K562 (cell line): ENCODE measurements around the gene PMIS2. TPM values are rescaled to one million over a fixed set of nuclear protein-coding genes. Genes with fewer than 3 reads are reported as not detected.
A peak's percentile ranks its signal among the peaks of the same experiment; 100 is the strongest.

Experiments
- ATAC-seq: fragments of 200-7000 bp; cut with Tn5 transposase; 3 replicates; pipeline ENCODE4 v1.9.1; 2020; ENCODE audit warnings: moderate library complexity
- BruUV-seq: library from RNA; stranded (reverse); fragments of 400-500 nt; replicated peaks from 2 replicates; lab custom pipeline; 2021; lab: Mats Ljungman, UMichigan
- CTCF ChIA-PET: fragments of 300-600 bp; formaldehyde crosslinking; extraction: SDS; loops from one replicate; lab custom pipeline; 2021; ENCODE audit warnings: low intra/inter-chr PET ratio; lab: Yijun Ruan, JAX
- POLR2A ChIA-PET: fragments of 300-600, 350-650 bp; sonication (Branson Sonifier 250); formaldehyde crosslinking; extraction: SDS; loops from one replicate; lab custom pipeline; 2021; ENCODE audit warnings: antibody characterized with exemption, inconsistent platforms; lab: Yijun Ruan, JAX
- DNase-seq, 4 experiments: peaks; one replicate each; pipeline versions ENCODE4 v3.0.0 to v3.0.0-alpha.2; 2011 to 2018; ENCODE audit warnings: low spot score in 3 of 4, mixed read lengths in 3 of 4; ENCODE audit errors: extremely low read depth in 1 of 4
- FAIRE-seq: peaks from 2 replicates; lab custom pipeline; 2011; peaks lifted over from hg19 to GRCh38; lab: Jason Lieb, UNC
- H2AFZ ChIP-seq: 2 replicates; pipeline ENCODE4 v1.6.0; 2011; ENCODE audit warnings: low read depth, low read length, control low read depth, inconsistent platforms
- H3K27ac ChIP-seq: fragments of 200-600 bp; 3 replicates; pipeline ENCODE4 v1.8.0; 2011; ENCODE audit warnings: low read depth, mild to moderate bottlenecking, control low read depth, inconsistent platforms, low read length, moderate library complexity, mixed read lengths; ENCODE audit errors: extremely low read depth
- H3K27me3 ChIP-seq, 2 experiments: fragments of 300-600 bp in 1 of 2; 2 replicates in 1 of 2; 3 replicates in 1 of 2; pipeline versions ENCODE4 v1.6.0 to v1.8.0; 2011; ENCODE audit warnings: inconsistent platforms in 2 of 2, low read length in 2 of 2, mild to moderate bottlenecking in 1 of 2, mixed read lengths in 1 of 2, moderate library complexity in 1 of 2; ENCODE audit not compliant: control insufficient read depth in 2 of 2, insufficient read depth in 2 of 2
- H3K36me3 ChIP-seq: fragments of 300-600 bp; 3 replicates; pipeline ENCODE4 v1.8.0; 2011; ENCODE audit warnings: mild to moderate bottlenecking, low read length, inconsistent platforms; ENCODE audit not compliant: control insufficient read depth, insufficient read depth
- H3K4me1 ChIP-seq, 2 experiments: fragments of 200-600 bp in 1 of 2; replicated peaks in 1 of 2; 2 replicates in 1 of 2; 3 replicates in 1 of 2; pipeline versions ENCODE4 v1.5.1 to v1.8.0; 2011; ENCODE audit warnings: inconsistent platforms in 2 of 2, low read length in 2 of 2, mild to moderate bottlenecking in 1 of 2, mixed read lengths in 1 of 2, moderate library complexity in 1 of 2; ENCODE audit not compliant: control insufficient read depth in 2 of 2, insufficient read depth in 2 of 2
- H3K4me2 ChIP-seq: 2 replicates; pipeline ENCODE4 v1.6.1; 2011; ENCODE audit warnings: low read length, control low read depth, inconsistent platforms, mixed read lengths; ENCODE audit not compliant: insufficient read depth
- H3K4me3 ChIP-seq: fragments of 200-600 bp; sonication (generic), shearing (Covaris generic); 2 replicates; pipeline ENCODE4 v1.5.1; 2016; ENCODE audit warnings: control low read depth, inconsistent platforms
- H3K79me2 ChIP-seq: fragments of 200-600 bp; 3 replicates; pipeline ENCODE4 v1.8.0; 2011; ENCODE audit warnings: low read length, inconsistent platforms; ENCODE audit not compliant: control insufficient read depth, insufficient read depth
- H3K9ac ChIP-seq, 2 experiments: 2 replicates each; pipeline versions ENCODE4 v1.6.0 to v1.6.1; 2011; ENCODE audit warnings: low read depth in 2 of 2, low read length in 2 of 2, control low read depth in 1 of 2, inconsistent platforms in 1 of 2, mild to moderate bottlenecking in 1 of 2, mixed read lengths in 1 of 2; ENCODE audit not compliant: insufficient read depth in 1 of 2
- H3K9me1 ChIP-seq: one replicate; pipeline ENCODE4 v1.6.0; 2011; ENCODE audit warnings: inconsistent platforms, mild to moderate bottlenecking, low read length, moderate library complexity; ENCODE audit not compliant: control insufficient read depth, insufficient read depth
- H3K9me3 ChIP-seq: replicated peaks from 2 replicates; pipeline ENCODE4 v1.5.1; 2011; ENCODE audit warnings: low read depth, low read length, inconsistent platforms; ENCODE audit not compliant: control insufficient read depth, insufficient read depth
- H4K20me1 ChIP-seq: replicated peaks from 2 replicates; pipeline ENCODE4 v1.6.1; 2011; ENCODE audit warnings: low read length, inconsistent platforms, mixed read lengths; ENCODE audit not compliant: control insufficient read depth, insufficient read depth
- C11orf30 ChIP-seq: fragments of 450-650 bp; IDR thresholded peaks from 2 replicates; pipeline ENCODE4 v1.6.1; 2016; ENCODE audit warnings: low read depth, mild to moderate bottlenecking
- EP300 ChIP-seq: IDR thresholded peaks from 2 replicates; pipeline ENCODE4 v1.6.1; 2012; ENCODE audit warnings: low read length, improper control_type of control experiment
- POLR2G ChIP-seq: fragments of 200-400 bp; formaldehyde crosslinking; IDR thresholded peaks from 2 replicates; pipeline ENCODE4 v1.6.1; 2017; ENCODE audit warnings: low read depth, mild to moderate bottlenecking, antibody characterized with exemption, low read length, moderate library complexity
- RBFOX2 ChIP-seq: fragments of 200-400 bp; formaldehyde crosslinking; IDR thresholded peaks from 2 replicates; pipeline ENCODE4 v1.6.1; 2017; ENCODE audit warnings: low read depth, mild to moderate bottlenecking, low read length, moderate library complexity
- SMC3 ChIP-seq: conservative IDR thresholded peaks from 2 replicates; pipeline ENCODE4 v1.6.1; 2011; ENCODE audit warnings: low read depth, low read length, improper control_type of control experiment; ENCODE audit not compliant: insufficient read depth
- WGBS: fragments of 100-300 bp; shearing (Covaris generic); methylation state at CpG from one replicate; pipeline ENCODE4 v1.1.6; 2016; ENCODE audit warnings: low coverage, mixed read lengths; ENCODE audit not compliant: insufficient coverage; ENCODE audit errors: missing lambda C conversion rate; 5-methylcytosine and 5-hydroxymethylcytosine counted together
- in situ Hi-C: fragments of 300-500 bp; cut with MboI; formaldehyde crosslinking; loops from 4 replicates; pipeline ENCODE4 v1.15.0; 2018; ENCODE audit warnings: inconsistent platforms, mixed read lengths
- intact Hi-C: fragments of 100-400 bp; cut with micrococcal nuclease; formaldehyde crosslinking; loops from 2 replicates; pipeline ENCODE4 v1.14.2; 2022
- polyA plus RNA-seq, 8 experiments: library from polyadenylated mRNA; depleted of rRNA in 4 of 8; stranded (reverse) in 5 of 8; unstranded in 3 of 8; fragments of >200 nt; fragmentation: Nextera tagmentation in 2 of 8; fragmentation: Illumina TruSeq in 1 of 8; extraction: Ambion mirVana in 2 of 8; extraction: Trizol in 1 of 8; gene quantifications; 2 replicates each; pipeline versions ENCODE4 v1.2.1 to v1.2.3, GENCODE V29; 2011 to 2014; ENCODE audit warnings: inconsistent platforms in 1 of 8, missing spikeins in 1 of 8
- total RNA-seq, 7 experiments: library from RNA; depleted of rRNA in 6 of 7; stranded (reverse); fragments of >200 nt in 6 of 7; fragmentation: Illumina TruSeq in 2 of 7; extraction: Trizol in 2 of 7; gene quantifications; 2 replicates each; pipeline versions ENCODE4 v1.2.1 to v1.2.3, GENCODE V29; 2011 to 2021; ENCODE audit warnings: low replicate concordance in 1 of 7

Gene PMIS2
- total and polyA plus RNA-seq, 9 of the 15 experiments (the other 6 are each of a cell fraction or from before 2014, with no cell fraction given): not detected

- ChIA-PET POLR2A (no interaction called here), CTCF (no interaction called here)
- WGBS: 97% methylated on average over 9 of the region's 11 CpGs
- ATAC-seq (no peak), FAIRE-seq (no peak), DNase-seq (no peak)
- Histone ChIP-seq H2AFZ (no peak overlapping the region), H4K20me1 (no peaks in the 10 kb centered on the region), H3K4me1 (peaks cover 16 to 32% of the 10 kb centered on the region in 2 experiments; a peak in 4 of 5 replicates), H3K9ac (peak overlapping the region in 1 of 2 experiments; percentile 55; a peak in 1 of 4 replicates), H3K36me3 (peaks cover 36% of the 10 kb centered on the region; the same call in 2 of the 3 replicates), H3K9me1 (peaks cover 7% of the 10 kb centered on the region), H3K27me3 (no peaks in the 10 kb centered on the region), H3K9me3 (no peaks in the 10 kb centered on the region), H3K4me3 (no peak overlapping the region), H3K27ac (no peak overlapping the region), H3K4me2 (no peak overlapping the region), H3K79me2 (peaks cover 36% of the 10 kb centered on the region)
- TF ChIP-seq RBFOX2: 0 out of 2 replicates have a peak, but pooled peaks have one; percentile 15
- TF ChIP-seq SMC3: no peak
- no peak for TF ChIP-seq EP300
- TF ChIP-seq C11orf30: no peak
- TF ChIP-seq POLR2G: 0 out of 2 replicates have a peak, but pooled peaks have one; percentile 18
- no TSS peak for BruUV-seq
- in situ Hi-C loops (no loop called here), intact Hi-C loops (no loop called here)
Observed at GRCh38 chr19:35542209-35542608, 43.8 kb upstream of the PMIS2 start.
